HG03521 (cell line): ENCODE measurements around the gene MCRS1.

Source experiments
- ATAC-seq: cut with Tn5 transposase; IDR thresholded peaks from one replicate; pipeline ENCODE4 v1.9.1; 2021; ENCODE audit warnings: mild to moderate bottlenecking, moderate library complexity; ENCODE audit not compliant: unreplicated experiment

MCRS1 gene

GRCh38 chr12:49556391-49557186, 11.4 kb downstream of the MCRS1 start:
- ATAC-seq, result no peak

GRCh38 chr12:49555631-49556390, 12.1 kb downstream of the MCRS1 start:
- ATAC-seq, result no peak

- no peak for ATAC-seq
Measured at GRCh38 chr12:49554266-49554665, 13.7 kb downstream of the MCRS1 start.

GRCh38 chr12:49553512-49554088, 14.3 kb downstream of the MCRS1 start:
- ATAC-seq, result no peak

- no peak for ATAC-seq
Measured at GRCh38 chr12:49552899-49553298, 15.0 kb downstream of the MCRS1 start.

GRCh38 chr12:49552425-49552824, 15.5 kb downstream of the MCRS1 start:
- no peak for ATAC-seq

- no peak for ATAC-seq
Measured at GRCh38 chr12:49552014-49552413, 15.9 kb downstream of the MCRS1 start.

- ATAC-seq, result no peak
Measured at GRCh38 chr12:49550693-49551252, 17.2 kb downstream of the MCRS1 start.

GRCh38 chr12:49549735-49550692, 17.9 kb downstream of the MCRS1 start:
- ATAC-seq, result no peak

GRCh38 chr12:49548822-49549648, 18.9 kb downstream of the MCRS1 start:
- ATAC-seq, result no peak

GRCh38 chr12:49548481-49548821, 19.5 kb downstream of the MCRS1 start:
- no peak for ATAC-seq

- no peak for ATAC-seq
Measured at GRCh38 chr12:49547090-49547690, 20.8 kb downstream of the MCRS1 start.

GRCh38 chr12:49546481-49546880, 21.5 kb downstream of the MCRS1 start:
- ATAC-seq, result no peak

- no peak for ATAC-seq
Measured at GRCh38 chr12:49545815-49546214, 22.1 kb downstream of the MCRS1 start.

GRCh38 chr12:49543914-49544815, 23.8 kb downstream of the MCRS1 start:
- no peak for ATAC-seq

- ATAC-seq, result no peak
Measured at GRCh38 chr12:49543221-49543913, 24.6 kb downstream of the MCRS1 start.

GRCh38 chr12:49542592-49543160, 25.3 kb downstream of the MCRS1 start:
- no peak for ATAC-seq
